ENCODE data around the gene TMEM121.
"Not testable (repeated sequence)": the region's sequence is repeated elsewhere in the genome, so short reads cannot be mapped to it uniquely, and the experiment has no call there.

Gene TMEM121

DNA sequence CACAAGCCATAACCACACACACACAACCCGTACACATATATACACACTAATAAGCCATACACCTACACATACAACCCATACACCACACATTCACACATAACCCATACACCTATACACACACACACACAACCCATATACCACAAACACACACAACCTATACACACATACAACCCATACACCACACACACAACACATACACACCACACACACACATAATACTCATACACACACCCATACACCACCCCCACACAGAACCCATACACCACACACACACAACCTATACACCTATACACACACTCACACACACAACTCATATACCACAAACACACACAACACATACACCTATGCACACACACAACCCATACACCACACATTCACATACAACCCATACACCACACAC, 44.1 kb downstream of the TMEM121 start:
- no peak for DNase-seq (ENCODE audit: low read depth in 2 of 2)

DNA sequence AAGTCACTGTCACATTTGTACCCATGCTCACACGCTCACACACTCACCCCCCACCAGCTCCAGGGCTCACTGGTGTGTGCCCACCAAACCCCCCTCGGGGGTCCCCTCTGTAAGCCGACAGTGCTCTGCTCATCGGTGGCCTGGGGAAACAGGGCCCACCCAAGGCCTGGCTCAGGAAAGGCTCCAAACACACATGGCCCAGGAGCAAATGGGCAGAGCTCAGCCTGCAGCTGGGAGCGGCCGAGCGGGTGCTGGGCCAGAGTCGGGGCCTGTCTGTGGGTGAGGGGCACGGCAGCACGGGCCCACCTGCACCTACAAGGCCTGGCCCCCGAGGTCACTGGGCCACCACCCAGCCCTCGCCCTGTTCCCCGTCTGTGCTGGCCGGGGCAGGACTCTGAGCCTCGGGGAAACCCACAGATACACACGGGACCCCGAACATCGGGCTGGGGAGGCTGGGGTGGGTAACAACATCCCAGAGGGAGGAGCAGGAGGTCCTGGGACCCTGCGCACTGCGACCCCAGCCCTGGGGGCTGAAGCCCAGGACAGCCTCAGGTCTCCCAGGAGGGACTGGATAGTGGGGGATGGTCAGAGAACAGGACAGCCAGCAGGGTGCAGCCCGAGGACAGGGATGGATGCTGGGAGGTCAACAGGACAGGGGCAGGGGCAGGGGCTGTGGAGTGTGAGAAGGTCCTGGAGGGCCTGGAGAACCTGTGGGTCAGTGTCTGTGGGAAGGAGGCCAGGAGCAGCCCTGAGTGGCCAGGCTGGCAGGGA, 45.0 kb downstream of the TMEM121 start:
- DNase-seq (ENCODE audit: low read depth in 2 of 2) = not testable (repeated sequence)

DNA sequence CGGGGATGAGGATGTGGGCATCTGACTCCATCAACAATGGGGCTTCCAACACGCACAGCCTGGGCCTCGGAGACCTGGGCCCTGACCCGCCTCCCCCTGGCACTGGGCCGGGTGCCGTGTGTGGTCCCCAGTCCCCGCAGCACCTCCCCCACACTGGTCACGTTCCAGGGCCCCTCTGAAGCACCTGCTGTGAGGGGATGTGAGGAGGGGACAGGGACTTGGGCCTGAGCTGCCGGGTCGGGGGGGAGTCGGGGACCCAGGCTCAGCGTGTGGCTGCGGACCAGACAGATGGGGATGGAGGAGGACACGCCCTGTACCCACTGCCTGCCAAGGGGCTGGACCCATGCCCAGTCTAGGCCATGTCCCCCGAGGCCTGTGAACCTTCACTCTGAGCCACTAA, 45.7 kb downstream of the TMEM121 start:
- DNase-seq (ENCODE audit: low read depth in 2 of 2) = not testable (repeated sequence)

DNA sequence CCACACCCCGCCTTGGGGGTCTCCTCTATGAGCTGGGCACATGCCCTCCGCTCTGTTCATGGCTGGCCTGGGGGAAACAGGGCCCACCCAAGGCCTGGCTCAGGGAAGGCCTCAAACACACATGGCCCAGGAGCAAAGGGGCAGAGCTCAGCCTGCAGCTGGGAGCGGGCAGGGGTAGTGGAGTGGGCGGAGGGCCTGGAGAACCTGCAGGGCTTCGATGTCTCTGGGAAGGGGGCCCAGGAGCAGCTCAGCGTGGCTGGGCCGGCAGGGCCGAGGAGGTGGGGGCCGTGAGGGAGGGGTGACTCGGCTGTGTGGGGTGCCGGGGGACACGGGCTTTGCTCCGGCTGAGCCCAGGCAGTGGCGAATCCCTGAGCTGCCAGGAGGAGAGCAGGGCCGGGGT, 47.5 kb downstream of the TMEM121 start:
- not testable (repeated sequence) for DNase-seq (ENCODE audit: low read depth in 2 of 2)

DNA sequence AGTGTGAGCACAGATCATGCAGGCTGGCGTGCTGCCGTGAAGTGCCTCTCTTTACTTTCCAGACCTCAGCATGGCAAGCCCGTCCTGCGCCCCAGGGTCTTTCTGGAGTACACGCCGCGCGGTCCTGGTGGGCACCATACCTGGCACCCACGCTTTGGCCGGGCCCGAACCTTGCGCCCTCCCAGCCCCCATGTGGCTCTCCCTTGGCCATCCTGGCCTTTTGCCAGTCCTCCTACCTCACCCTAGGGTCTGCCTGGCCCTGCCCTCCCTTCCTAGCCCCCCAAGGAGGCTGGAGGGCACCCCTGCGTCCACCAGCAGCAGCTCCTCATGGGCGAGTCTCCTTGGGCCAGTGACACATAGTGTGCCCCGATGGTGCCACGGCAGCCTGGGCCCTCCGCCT, 48.0 kb downstream of the TMEM121 start:
- not testable (repeated sequence) for DNase-seq (ENCODE audit: low read depth in 2 of 2)

DNA sequence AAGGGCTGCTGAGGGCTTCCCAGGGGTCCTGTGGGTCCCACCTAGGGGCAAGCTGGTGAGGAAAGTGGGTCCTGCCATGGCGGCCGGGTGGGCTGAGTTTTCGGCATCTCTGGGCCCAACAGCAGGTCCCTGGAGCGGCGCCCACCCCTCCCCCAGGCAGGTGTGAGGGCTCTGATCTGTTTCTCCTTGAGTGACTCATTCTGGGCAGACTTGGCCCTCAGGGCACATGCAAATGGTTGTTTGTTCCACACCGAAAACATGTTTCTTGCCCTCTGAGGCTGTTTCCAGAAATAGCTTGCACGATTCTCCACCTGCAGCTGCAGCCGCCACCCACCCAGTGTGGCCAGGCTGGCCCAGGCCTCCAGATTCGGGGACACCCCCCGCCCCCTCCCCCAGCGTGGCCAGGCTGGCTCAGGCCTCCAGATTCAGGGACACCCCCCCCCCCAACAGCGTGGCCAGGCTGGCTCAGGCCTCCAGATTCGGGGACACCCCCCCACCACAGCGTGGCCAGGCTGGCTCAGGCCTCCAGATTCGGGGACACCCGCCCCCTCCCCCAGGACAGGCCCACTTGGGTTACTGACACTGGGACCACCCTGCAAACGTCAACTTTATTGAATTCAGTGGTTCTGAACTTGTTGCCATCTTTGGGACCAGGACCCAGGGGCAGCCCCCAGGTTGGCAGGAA, 48.8 kb downstream of the TMEM121 start:
- not testable (repeated sequence) for DNase-seq (ENCODE audit: low read depth in 2 of 2)

DNA sequence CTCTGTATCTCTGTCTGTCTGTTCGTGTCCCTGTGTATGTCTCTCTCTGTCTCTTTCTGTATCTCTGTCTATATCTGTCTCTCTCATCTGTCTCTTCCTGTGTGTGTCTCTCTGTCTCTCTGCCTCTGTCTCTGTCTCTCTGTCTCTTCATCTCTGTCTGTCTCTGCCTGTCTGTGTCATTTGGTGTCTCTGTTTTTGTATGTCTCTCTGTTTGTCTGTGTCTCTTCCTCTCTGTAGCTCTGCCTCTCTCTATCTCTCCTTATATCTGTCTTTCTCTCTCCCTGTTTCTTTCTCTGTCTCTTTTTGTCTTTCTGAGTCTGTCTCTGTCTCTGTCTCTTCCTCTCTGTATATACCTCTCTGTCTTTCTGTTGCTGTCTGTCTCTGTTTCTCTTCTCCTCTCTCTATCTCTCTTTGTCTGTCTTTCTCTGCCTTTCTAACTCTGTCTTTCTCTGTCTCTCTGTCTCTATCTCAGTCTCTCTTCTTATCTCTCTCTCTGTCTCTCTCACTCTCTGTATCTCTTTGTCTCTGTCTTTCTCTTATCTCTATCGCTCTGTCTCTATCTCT, 50.2 kb downstream of the TMEM121 start:
- DNase-seq (ENCODE audit: low read depth in 2 of 2) = no peak

DNA sequence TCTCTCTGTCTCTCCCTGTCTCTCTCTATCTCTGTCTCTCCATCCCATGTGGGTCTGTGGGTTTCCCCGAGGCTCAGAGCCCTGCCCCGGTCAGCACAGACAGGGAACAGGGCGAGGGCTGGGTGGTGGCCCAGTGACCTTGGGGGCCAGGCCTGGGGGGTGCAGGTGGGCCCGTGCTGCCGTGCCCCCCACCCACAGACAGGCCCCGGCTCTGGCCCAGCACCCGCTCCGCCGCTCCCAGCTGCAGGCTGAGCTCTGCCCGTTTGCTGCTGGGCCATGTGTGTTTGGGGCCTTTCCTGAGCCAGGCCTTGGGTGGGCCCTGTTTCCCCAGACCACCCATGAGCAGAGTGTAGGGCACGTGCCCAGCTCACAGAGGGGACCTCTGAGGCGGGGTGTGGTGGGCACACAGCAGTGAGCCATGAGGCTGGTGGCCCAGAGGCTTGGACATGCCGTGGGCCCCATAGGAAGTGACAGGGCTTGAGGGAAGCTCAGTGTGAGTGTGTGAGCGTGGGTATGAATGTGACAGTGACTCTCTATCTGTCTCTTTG, 51.0 kb downstream of the TMEM121 start:
- DNase-seq (ENCODE audit: low read depth in 2 of 2) = no peak

DNA sequence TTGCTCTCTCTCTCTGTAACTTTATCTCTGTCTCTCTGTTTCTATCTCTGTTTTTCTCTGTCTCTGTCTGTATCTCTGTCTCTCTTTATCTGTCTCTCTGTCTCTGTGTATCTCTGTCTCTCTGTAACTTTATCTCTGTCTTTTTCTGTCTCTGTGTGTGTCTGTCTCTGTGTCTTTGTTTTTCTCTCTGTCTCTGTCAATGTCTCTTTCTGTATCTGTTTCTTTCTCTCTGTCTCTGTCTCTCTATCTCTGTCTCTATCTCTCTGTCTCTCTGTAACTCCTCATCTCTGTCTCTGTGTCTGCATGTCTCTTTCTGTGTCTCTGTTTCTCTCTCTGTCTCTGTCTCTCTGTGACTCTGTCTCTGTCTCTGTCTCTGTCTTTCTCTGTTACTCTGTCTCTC, 51.7 kb downstream of the TMEM121 start:
- DNase-seq (ENCODE audit: low read depth in 2 of 2) = no peak

DNA sequence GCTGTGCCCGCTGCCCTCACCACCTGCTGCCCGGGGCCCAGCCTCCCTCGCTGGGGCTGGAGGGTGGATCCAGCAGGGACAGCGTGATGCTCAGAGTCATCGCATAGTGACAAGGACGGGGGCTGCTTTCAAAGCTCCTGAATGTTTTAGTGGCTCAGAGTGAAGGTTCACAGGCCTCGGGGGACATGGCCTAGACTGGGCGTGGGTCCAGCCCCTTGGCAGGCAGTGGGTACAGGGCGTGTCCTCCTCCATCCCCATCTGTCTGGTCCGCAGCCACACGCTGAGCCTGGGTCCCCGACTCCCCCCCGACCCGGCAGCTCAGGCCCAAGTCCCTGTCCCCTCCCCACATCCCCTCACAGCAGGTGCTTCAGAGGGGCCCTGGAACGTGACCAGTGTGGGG, 52.8 kb downstream of the TMEM121 start:
- not testable (repeated sequence) for DNase-seq (ENCODE audit: low read depth in 2 of 2)

Measured in stimulated activated CD8-positive, alpha-beta memory T cell treated with anti-CD3 and anti-CD28 coated beads, Interleukin-7, amount 100 ng/mL, for 4 hours (primary cell).